OCI-LY7 (cell line): ENCODE results near the gene OARD1. TPM values are rescaled to one million over a fixed set of nuclear protein-coding genes. Genes with fewer than 3 reads are reported as not detected.
A peak's percentile ranks its signal among the peaks of the same experiment; 100 is the strongest.

ENCODE experiments used
- BruUV-seq: library from RNA; stranded (reverse); fragments of 400-500 nt; replicated peaks from 2 replicates; lab custom pipeline; 2021; lab: Mats Ljungman, UMichigan
- CTCF ChIA-PET: fragments of 300-600 bp; sonication (Branson Sonifier 250); formaldehyde crosslinking; loops from one replicate; lab custom pipeline; 2022; ENCODE audit warnings: antibody characterized with exemption; ENCODE audit not compliant: unreplicated experiment; lab: Charles Lee
- POLR2A ChIA-PET: fragments of 300-600 bp; sonication (Branson Sonifier 250); formaldehyde crosslinking; loops from one replicate; lab custom pipeline; 2022; ENCODE audit warnings: antibody characterized with exemption; lab: Charles Lee
- DNase-seq: peaks from one replicate; pipeline ENCODE4 v3.0.0-alpha.2; 2015; ENCODE audit warnings: low spot score
- H2AFZ ChIP-seq: fragments of 200-600 bp; sonication (generic), shearing (Covaris generic); 2 replicates; pipeline ENCODE4 v1.6.1; 2014; ENCODE audit warnings: mild to moderate bottlenecking, antibody characterized with exemption, low read length, moderate library complexity
- H3K27ac ChIP-seq: fragments of 200-600 bp; sonication (generic); 2 replicates; pipeline ENCODE4 v1.5.1; 2014; ENCODE audit warnings: mixed run types, low read depth, mild to moderate bottlenecking, moderate library complexity, low read length, inconsistent platforms; ENCODE audit not compliant: poor library complexity, severe bottlenecking
- H3K36me3 ChIP-seq: fragments of 200-600 bp; sonication (generic); 2 replicates; pipeline ENCODE4 v1.6.1; 2014; ENCODE audit warnings: mild to moderate bottlenecking, antibody characterized with exemption, low read length, moderate library complexity, mixed read lengths; ENCODE audit not compliant: insufficient read depth
- H3K4me1 ChIP-seq: fragments of 200-600 bp; sonication (generic); 2 replicates; pipeline ENCODE4 v1.5.1; 2014; ENCODE audit warnings: mild to moderate bottlenecking, low read length; ENCODE audit not compliant: insufficient read depth, poor library complexity, severe bottlenecking
- H3K4me2 ChIP-seq: fragments of 200-600 bp; sonication (generic); 2 replicates; pipeline ENCODE4 v1.6.1; 2014; ENCODE audit warnings: mild to moderate bottlenecking, low read length
- H3K4me3 ChIP-seq: fragments of 200-600 bp; sonication (generic); 2 replicates; pipeline ENCODE4 v1.5.1; 2014; ENCODE audit warnings: mild to moderate bottlenecking, low read depth, low read length; ENCODE audit not compliant: poor library complexity, severe bottlenecking
- H3K79me2 ChIP-seq: fragments of 200-600 bp; sonication (generic); 2 replicates; pipeline ENCODE4 v1.6.1; 2016; ENCODE audit warnings: low read depth, mild to moderate bottlenecking, low read length, moderate library complexity, mixed read lengths; ENCODE audit not compliant: insufficient read depth
- H3K9me2 ChIP-seq: fragments of 200-600 bp; sonication (generic); 2 replicates; pipeline ENCODE4 v1.6.1; 2016; ENCODE audit warnings: mild to moderate bottlenecking, low read length, mixed read lengths; ENCODE audit not compliant: insufficient read depth
- H3K9me3 ChIP-seq: fragments of 200-600 bp; sonication (generic); 2 replicates; pipeline ENCODE4 v1.6.1; 2014; ENCODE audit warnings: mild to moderate bottlenecking, mixed run types, low read length, mixed read lengths
- H4K20me1 ChIP-seq: fragments of 200-600 bp; sonication (generic); 2 replicates; pipeline ENCODE4 v1.6.1; 2014; ENCODE audit warnings: mild to moderate bottlenecking, antibody characterized with exemption, low read length, moderate library complexity, mixed read lengths; ENCODE audit not compliant: insufficient read depth
- EZH2phosphoT487 ChIP-seq: fragments of 200-600 bp; sonication (generic); IDR thresholded peaks from 2 replicates; pipeline ENCODE4 v1.6.1; 2018; ENCODE audit warnings: low read depth, borderline replicate concordance, mild to moderate bottlenecking, mixed run types, antibody characterized with exemption, low read length, moderate library complexity, mixed read lengths
- intact Hi-C: fragments of 100-400 bp; cut with micrococcal nuclease; formaldehyde crosslinking; loops from one replicate; pipeline ENCODE4 v1.10.0; 2022; ENCODE audit not compliant: unreplicated experiment
- total RNA-seq, 2 experiments: library from RNA; depleted of rRNA in 1 of 2; stranded (reverse); fragments of >200 nt in 1 of 2; shearing (Covaris generic) in 1 of 2; gene quantifications; 2 replicates each; pipeline ENCODE4 v1.2.3, GENCODE V29; 2014 to 2022
- TF ChIP-seq, protein P1 (sequence below): fragments of 200-600 bp; sonication (generic); conservative IDR thresholded peaks from 2 replicates; pipeline ENCODE4 v1.5.1; 2014; ENCODE audit warnings: mild to moderate bottlenecking, antibody characterized with exemption, low read length, moderate library complexity, mixed read lengths

OARD1 gene
- total RNA-seq, 2 experiments from 2014 or later = 21.0 to 41.6 TPM

DNA sequence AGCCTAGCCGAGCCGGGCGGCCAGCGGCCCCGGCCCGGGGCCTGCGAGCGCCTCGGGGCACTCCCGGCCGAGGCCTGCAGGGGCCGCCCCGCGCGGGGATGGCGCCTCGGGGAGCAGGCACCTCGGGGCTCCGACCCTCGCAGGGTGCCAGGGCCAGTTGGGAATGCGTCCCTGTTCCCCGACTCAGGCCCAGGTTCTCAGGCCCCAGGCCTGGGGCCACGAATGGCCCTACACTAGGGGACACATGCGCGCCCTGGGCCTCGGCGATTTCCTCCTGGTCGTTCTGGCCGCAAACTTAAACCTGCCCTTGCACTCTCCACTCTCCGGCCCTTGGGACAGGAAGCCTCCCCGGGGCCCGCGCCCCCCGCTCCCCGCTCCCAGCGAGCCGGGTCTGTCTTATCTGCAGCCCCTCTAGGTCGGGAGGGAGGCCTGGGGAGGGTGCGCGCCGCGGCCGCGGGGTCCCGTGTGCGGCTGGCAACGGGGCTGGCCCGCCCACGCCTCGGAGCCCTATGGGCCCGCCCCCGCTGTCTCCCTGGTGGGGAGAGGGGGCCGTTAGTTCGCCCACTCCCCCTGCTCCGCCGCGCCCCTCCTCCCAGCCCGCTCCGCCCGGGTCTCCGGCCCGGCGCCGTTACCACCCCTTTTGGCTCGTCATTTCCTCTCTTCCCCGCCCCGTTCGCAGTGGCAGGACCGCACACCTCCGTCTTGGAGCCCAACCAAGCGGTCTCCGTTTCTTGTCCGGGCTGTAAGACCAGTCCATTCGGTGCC is 1.2 kb upstream of the OARD1 start:
- peak overlapping the region; percentile 92 for H3K27ac ChIP-seq
- no peaks in the 10 kb centered on the region for H3K9me3 ChIP-seq
- H3K4me3 ChIP-seq = peak overlapping the region; percentile 97
- peaks cover 24% of the 10 kb centered on the region; the same call in 1 of the 2 replicates for H4K20me1 ChIP-seq
- peak; percentile 82 for DNase-seq
- TF ChIP-seq EZH2phosphoT487 = no peak
- TF ChIP-seq, protein P1, sequence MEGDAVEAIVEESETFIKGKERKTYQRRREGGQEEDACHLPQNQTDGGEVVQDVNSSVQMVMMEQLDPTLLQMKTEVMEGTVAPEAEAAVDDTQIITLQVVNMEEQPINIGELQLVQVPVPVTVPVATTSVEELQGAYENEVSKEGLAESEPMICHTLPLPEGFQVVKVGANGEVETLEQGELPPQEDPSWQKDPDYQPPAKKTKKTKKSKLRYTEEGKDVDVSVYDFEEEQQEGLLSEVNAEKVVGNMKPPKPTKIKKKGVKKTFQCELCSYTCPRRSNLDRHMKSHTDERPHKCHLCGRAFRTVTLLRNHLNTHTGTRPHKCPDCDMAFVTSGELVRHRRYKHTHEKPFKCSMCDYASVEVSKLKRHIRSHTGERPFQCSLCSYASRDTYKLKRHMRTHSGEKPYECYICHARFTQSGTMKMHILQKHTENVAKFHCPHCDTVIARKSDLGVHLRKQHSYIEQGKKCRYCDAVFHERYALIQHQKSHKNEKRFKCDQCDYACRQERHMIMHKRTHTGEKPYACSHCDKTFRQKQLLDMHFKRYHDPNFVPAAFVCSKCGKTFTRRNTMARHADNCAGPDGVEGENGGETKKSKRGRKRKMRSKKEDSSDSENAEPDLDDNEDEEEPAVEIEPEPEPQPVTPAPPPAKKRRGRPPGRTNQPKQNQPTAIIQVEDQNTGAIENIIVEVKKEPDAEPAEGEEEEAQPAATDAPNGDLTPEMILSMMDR = peak; percentile 55
- ChIA-PET CTCF (no interaction called here), POLR2A (interaction anchor here (2.0 to 2.6 kb wide), 2 partner anchors 19 to 127 kb away, joined by 7 to 13 read pairs; partner anchors contain the start of genes APOBEC2 and TREML2)
- no TSS peak for BruUV-seq
- peaks cover 69% of the 10 kb centered on the region for H3K79me2 ChIP-seq
- no peaks in the 10 kb centered on the region for H3K9me2 ChIP-seq
- intact Hi-C loops = loop anchor here (2.0 to 5.0 kb wide), 5 partner anchors 109 to 659 kb away; partner anchors contain the start of genes FOXP4 and TREML2
- H2AFZ ChIP-seq = peak overlapping the region; percentile 11; the same call in 1 of the 2 replicates
- peaks cover 50% of the 10 kb centered on the region for H3K4me1 ChIP-seq
- H3K36me3 ChIP-seq = peaks cover 64% of the 10 kb centered on the region
- peak overlapping the region; percentile 97 for H3K4me2 ChIP-seq

DNA sequence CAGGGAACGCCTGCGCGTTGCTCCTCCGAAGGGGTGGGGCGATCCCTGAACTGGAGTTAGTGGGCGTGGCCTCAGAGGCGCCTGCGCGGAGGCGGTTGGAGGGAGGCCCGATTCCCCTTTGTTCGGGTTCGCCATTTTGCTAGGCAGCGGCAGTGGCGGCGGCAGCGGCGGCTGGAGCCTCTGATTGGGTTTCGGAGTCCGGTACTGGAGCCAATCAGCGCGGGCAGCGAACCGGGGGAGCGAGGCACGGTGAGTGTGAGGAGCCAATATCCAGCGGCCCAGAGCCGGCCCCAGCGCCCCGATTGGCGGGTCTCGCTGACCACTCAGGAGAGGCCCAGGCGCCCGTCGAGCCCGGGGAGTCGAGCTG is 663 bp upstream of the OARD1 start, which contains the start of gene NFYA:
Gene NFYA (plus strand): TSS at position 139 of the 367 bp plus-strand sequence. CDS start 6,116 bp downstream, outside the sequence.
- Histone ChIP-seq H3K4me2 (peak within 1 kb of the TSS; percentile 97), H4K20me1 (peaks cover 24% of the 10 kb centered on the region; the same call in 1 of the 2 replicates), H3K27ac (peak within 1 kb of the TSS; percentile 92), H3K36me3 (peaks cover 64% of the 10 kb centered on the region), H3K9me3 (no peaks in the 10 kb centered on the region), H3K4me1 (peaks cover 46% of the 10 kb centered on the region), H3K4me3 (peak within 1 kb of the TSS; percentile 97), H3K9me2 (no peaks in the 10 kb centered on the region), H2AFZ (peak within 1 kb of the TSS; percentile 75; the same call in 1 of the 2 replicates), H3K79me2 (peaks cover 63% of the 10 kb centered on the region)
- intact Hi-C loops = loop anchor here (2.0 to 5.0 kb wide), 5 partner anchors 110 to 659 kb away; partner anchors contain the start of genes FOXP4 and TREML2
- TF ChIP-seq EZH2phosphoT487 = no peak
- TF ChIP-seq, protein P1 = no peak
- DNase-seq = no peak
- no TSS peak for BruUV-seq
- ChIA-PET POLR2A (interaction anchor here (0.7 to 2.6 kb wide), 4 partner anchors 10 to 128 kb away, joined by 3 to 13 read pairs (median 6); partner anchors contain the start of genes APOBEC2 and TREML2), CTCF (no interaction called here)
